Right forelimb (tissue), 1 donor: ENCODE measurements around the gene AFAP1L2.
"Not testable (repeated sequence)": the region's sequence is repeated elsewhere in the genome, so short reads cannot be mapped to it uniquely, and the experiment has no call there.

Experiments
- DNase-seq: peaks from one replicate; pipeline ENCODE4 v3.0.0-alpha.2; 2018

AFAP1L2 gene

GRCh38 chr10:114359041-114359952, 45.0 kb downstream of the AFAP1L2 start:
- no peak for DNase-seq

- DNase-seq, result no peak
These were observed 46.7 kb downstream of the AFAP1L2 start for GRCh38 chr10:114357515-114357996.

GRCh38 chr10:114356751-114357514, 47.4 kb downstream of the AFAP1L2 start:
- DNase-seq, result no peak

GRCh38 chr10:114356126-114356525, 48.2 kb downstream of the AFAP1L2 start:
- no peak for DNase-seq

DNA sequence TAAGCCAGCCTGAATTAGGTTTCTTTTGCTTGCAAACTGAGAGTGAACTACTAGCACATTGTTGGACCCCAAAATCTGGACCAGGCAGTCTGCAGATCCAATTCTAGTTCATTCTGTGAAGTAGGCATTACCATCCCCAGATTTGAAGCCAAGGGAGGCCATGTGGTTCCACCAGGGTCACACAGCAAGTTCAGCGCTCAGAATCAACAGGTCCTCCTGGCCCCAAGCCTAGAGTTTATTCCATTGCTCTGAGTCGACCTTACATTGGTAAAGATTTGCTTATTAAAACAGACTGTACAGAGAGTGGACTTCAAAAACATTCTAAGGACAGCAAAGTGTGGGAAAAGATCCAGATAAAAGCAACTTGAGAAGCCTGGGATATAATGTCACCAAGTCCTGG, 50.9 kb downstream of the AFAP1L2 start:
- DNase-seq, result no peak

DNA sequence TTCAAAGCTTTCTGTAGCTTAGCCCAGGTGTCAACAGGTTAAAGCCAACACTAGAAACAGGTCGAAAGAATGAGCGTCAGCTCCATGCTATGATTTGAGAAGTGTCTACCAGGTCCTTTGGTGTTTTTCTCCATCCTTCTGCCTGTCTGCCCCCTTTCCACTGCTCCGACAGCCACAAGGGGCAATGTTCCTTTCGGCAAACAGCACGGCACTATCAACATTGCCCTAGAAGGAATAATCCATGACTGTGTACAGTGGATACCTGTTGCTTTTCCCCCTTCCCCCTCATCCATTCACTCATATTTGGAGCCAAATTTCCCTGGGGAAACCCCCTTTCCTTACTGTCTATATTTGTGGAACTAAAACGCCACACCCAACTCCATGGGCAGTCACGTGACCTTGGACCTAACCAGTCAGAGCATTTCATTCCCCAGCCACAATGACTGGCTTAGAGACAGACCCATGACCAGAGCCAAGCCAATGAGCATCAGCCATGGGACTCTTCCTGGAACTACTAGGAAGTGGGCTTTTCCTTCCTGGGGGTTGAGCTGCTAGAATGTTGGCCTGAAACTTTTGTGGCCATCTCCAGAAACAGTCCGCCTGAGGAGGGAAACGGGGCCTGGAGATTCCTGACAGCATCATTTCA, 51.5 kb downstream of the AFAP1L2 start:
- no peak for DNase-seq

DNA sequence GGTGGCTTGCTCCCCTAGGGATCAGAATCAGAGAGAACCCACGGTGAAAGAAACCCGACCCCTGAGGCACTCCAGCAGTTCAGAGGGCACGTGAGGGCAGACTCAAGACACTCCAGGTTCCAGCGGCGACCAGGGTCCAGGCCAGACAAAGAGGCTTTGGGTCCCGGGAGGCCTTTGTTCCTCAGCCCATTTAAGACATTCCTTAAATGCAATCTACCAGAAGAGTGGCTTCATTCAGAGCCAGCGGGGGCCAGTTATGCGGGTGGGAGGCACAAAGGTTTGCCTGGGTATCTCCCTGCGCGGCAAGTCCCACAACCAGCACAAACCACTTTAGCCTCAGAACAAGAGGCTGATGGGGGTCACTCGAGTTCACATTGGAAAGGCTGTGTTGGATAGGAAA, 53.6 kb downstream of the AFAP1L2 start:
- DNase-seq, result no peak

DNA sequence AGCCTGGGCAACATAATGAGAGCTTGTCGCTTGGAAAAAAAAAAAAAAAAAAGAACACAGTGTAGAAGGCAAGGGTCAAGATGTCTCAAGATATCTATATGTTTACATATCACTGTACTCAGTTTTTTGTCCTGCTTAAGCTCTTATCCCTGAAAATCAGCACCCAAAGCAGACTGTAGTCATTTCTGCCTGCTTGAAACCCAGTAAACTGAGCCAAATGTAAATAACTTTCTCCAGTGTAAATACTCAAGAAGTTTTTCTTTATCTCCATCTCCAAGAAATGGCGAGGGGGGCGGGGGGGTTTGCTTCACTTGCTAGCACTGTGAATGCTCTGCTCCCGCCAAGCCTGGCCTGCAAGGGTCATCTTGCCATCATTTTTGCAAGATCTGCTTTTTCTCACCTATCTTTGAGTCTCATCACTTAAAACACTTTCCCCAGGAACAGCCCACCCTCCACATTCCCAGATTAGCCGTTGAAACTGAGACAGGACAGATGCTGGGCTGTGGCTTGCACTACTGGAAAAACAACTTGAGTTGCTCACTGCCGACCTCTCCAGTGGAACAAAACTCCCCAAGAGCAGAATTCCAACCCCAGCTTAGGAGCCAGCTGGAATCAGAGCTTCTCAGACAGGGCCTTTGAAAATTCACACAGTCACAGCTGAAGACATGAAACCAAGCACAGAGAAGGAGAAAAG, 54.6 kb downstream of the AFAP1L2 start:
- DNase-seq, result no peak

GRCh38 chr10:114349071-114349470, 55.2 kb downstream of the AFAP1L2 start:
- DNase-seq, result not testable (repeated sequence)

- no peak for DNase-seq
These were observed 56.5 kb downstream of the AFAP1L2 start for GRCh38 chr10:114347791-114348190.

DNA sequence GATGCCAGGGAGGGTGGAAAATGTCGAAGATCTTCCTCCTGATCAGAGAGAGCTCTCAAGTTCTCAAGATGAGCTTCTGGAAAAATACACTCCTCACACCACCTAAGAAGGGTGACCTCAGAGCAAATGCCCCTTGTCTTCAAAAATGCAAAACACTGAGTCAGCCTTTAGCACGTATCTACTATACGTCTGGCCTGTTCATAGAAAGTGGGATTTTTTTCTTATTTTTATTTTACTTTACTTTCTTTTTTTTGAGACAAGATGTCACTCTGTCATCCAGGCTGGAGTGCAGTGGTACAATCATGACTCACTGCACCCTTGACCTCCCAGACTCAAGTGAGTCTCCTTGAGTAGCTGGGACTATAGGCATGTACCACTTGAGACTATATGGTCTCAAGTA, 57.1 kb downstream of the AFAP1L2 start:
- no peak for DNase-seq

DNA sequence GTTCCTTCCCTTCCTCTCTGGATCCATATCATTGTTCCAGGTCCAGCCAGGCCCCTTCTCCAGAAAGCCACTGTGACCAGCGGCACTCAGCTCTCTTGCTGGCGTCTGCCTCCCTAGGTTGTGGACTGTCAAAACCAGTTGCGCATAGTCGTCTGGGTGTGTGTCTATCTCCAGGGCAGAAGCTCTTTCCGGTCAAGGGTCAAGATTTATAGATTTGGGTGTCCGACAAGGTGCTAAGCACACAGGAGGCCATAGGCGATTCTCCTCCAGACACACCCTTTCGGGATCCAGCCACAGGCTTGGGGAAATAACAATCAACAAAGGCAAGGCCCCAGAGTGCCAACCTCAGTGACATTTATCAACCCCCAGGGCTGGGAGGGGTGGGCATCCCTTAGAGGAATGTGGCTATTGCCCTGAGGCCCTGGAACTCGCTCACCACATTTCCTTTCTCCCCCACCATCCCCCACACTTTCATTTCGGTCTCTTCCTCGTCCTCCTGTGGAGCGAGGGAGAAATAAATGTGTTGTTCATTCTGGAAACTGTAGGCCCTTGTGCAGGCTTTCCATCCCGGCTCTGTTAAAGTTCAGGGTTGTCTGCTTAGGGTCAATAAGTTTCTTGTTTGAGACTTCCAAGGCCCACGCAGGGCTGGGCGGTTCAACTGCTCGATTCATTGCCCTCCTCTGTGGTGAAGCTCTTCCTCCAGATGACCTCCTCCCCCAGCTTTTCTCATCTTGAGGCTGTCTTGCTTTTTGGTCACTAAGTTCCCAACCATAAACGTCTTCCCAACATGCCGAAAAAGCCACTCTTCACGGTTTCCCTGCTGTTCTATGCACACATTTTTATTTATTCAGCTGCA, 57.9 kb downstream of the AFAP1L2 start:
- no peak for DNase-seq

- DNase-seq, result no peak
These were observed 58.6 kb downstream of the AFAP1L2 start for GRCh38 chr10:114345701-114346100.

DNA sequence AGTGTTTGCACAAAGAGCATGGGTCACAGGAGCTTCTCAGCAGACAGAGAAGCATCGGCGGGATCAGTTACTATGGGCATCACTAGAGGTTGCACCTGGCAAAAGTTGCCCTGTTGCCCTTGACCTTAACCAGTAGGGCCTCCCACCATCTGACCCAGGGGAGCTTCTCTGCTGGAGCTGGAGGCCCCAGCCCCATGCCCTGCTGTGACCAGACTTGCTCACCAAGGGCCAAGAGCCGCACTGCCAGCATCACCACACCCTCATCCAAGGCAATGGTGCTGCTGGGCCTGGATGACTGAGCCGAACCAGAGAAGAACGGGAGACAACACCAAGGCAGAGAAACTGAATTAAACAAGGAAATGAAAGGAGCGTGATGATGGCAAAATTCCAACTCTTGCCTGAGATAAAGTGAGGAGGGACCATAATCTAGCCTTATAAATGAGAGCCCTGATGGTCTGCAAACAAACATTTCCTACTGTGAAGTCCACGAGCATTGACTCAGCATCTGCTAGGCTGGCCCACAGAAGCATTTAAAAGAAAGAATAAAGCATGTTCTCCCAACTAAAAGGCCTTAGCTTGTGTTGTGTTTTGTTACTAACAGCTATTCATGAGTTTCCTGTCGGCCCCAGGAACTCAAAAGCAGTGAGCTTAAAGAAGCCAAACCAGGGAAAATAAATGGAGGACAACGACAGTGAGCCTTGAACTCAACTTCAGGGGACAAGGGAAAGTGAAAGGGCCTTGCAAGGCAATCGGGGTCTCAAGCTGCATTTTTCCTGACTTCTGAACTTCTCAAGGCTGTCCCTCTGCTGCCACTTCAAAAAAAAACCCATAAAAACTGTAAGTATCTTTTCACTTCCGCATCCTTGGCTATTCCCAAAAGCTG, 60.4 kb downstream of the AFAP1L2 start:
- no peak for DNase-seq

GRCh38 chr10:114342976-114343375, 61.3 kb downstream of the AFAP1L2 start:
- no peak for DNase-seq

- DNase-seq, result no peak
These were observed 63.5 kb downstream of the AFAP1L2 start for GRCh38 chr10:114340816-114341215.

GRCh38 chr10:114337510-114338462, 66.5 kb downstream of the AFAP1L2 start:
- DNase-seq, result no peak

DNA sequence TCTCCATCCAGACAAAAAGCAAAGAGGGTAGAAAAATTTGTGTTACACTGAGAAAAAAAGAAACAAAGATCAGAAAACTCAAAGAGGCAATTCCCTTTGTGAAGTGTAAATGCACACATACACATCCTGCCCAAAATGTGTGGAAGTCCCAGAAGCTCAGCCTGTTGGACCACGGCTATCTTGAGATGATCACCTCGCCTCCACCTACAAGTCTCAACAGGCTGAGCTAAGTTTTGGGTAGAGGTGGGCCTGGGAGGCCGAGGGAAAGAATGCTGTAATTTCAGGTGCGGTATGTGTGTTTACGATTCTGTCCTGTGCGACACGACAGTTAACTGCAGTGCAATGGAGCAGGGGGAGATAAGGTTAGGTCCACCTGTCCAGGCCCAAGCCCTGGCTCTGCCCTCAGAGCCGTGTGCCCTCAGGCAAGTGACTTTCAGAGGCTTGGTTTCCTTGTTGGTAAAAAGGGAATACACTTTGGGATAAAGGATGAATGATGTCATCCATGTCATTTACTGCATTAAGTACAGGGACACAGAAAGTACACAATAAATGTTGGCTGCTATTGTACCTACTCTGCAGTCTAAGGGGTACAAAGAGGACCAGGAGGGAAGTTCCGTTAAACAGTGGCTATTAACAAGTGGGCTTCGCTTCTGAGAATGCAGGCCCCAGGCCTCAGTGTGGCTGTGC, 67.3 kb downstream of the AFAP1L2 start:
- no peak for DNase-seq

DNA sequence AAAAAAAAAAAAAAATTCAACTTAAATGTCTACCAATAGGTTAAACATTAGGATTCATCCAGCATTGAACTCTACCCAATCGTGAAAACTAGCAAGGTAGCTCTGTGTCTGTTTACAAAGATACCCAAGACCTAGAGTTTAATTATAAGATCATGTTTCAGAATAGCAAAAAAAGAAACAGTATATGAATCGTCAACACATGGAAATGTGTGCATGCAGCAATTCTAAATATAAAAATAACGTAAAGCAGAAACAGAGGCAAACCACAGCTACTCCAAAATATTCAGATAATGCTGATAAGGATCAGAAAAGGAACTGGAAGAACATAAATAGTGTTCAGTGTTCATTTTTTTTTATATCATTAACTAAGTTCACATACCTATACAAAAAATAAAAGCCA, 68.7 kb downstream of the AFAP1L2 start:
- no peak for DNase-seq
